ENCODE data around the gene KPNA4. TPM values are rescaled to one million over a fixed set of nuclear protein-coding genes. Genes with fewer than 3 reads are reported as not detected.

KPNA4 gene
- total RNA-seq, 1 donor from 2014 or later: 57.1 TPM

DNA sequence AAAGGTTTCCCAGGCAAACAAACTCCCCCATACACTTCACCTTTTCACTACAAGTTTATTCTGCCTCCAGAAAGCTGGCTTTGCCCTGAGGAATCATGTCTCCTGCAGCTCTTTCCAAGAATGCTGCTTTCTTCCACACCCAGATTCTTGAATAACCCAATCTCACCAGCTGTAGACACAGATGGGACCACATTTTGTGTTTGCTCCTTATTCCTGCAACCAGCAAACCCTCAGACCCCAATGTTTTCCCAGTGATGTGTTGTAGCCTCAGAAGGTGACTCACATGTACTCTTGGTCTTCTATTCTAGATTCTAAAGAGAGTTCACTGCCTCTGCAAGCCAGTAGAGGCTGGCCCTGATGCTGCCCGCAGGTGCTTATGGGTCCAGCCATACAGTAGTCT, 92.2 kb downstream of the KPNA4 start:
- H3K4me3 Mint-ChIP-seq (ENCODE audit: unreplicated experiment): no peak overlapping the region
- H3K27me3 Mint-ChIP-seq (ENCODE audit: unreplicated experiment): no peaks in the 10 kb centered on the region
- no peak for DNase-seq (ENCODE audit: low spot score)
- TF ChIP-seq, protein P1, sequence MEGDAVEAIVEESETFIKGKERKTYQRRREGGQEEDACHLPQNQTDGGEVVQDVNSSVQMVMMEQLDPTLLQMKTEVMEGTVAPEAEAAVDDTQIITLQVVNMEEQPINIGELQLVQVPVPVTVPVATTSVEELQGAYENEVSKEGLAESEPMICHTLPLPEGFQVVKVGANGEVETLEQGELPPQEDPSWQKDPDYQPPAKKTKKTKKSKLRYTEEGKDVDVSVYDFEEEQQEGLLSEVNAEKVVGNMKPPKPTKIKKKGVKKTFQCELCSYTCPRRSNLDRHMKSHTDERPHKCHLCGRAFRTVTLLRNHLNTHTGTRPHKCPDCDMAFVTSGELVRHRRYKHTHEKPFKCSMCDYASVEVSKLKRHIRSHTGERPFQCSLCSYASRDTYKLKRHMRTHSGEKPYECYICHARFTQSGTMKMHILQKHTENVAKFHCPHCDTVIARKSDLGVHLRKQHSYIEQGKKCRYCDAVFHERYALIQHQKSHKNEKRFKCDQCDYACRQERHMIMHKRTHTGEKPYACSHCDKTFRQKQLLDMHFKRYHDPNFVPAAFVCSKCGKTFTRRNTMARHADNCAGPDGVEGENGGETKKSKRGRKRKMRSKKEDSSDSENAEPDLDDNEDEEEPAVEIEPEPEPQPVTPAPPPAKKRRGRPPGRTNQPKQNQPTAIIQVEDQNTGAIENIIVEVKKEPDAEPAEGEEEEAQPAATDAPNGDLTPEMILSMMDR (IDR thresholded peaks at IDR 0.05; ENCODE audit: unreplicated experiment): no peak
- H3K27ac Mint-ChIP-seq (ENCODE audit: unreplicated experiment): no peak overlapping the region
- H3K4me1 Mint-ChIP-seq (ENCODE audit: unreplicated experiment): no peaks in the 10 kb centered on the region
- H3K9me3 Mint-ChIP-seq (ENCODE audit: unreplicated experiment): peaks cover 11% of the 10 kb centered on the region
- peaks cover 10% of the 10 kb centered on the region for H3K36me3 Mint-ChIP-seq (ENCODE audit: low read depth, unreplicated experiment)

DNA sequence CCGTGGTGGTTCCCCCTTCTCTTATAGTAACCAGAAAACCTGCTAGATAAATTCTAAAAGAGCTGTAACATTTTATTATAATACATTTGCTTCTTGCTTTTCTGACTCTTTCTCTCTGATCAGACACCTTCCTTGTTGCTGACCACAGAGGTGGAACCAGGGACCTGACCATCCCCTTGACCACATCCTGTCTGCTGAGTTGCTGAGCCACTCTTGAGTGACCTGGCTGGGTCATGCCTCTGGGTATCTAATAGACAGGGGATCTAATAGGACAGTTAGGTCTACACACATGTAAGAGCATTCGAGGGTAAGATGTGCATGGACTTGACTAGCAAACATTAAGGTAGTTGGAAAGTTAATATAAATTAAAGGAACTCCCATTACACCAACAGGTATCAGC, 93.0 kb downstream of the KPNA4 start:
- Mint-ChIP-seq H3K27me3 (ENCODE audit: unreplicated experiment) (no peaks in the 10 kb centered on the region), H3K4me3 (ENCODE audit: unreplicated experiment) (no peak overlapping the region), H3K9me3 (ENCODE audit: unreplicated experiment) (peaks cover 11% of the 10 kb centered on the region), H3K27ac (ENCODE audit: unreplicated experiment) (no peak overlapping the region), H3K36me3 (ENCODE audit: low read depth, unreplicated experiment) (peaks cover 10% of the 10 kb centered on the region), H3K4me1 (ENCODE audit: unreplicated experiment) (no peaks in the 10 kb centered on the region)
- no peak for DNase-seq (ENCODE audit: low spot score)
- TF ChIP-seq, protein P1 (IDR thresholded peaks at IDR 0.05; ENCODE audit: unreplicated experiment): no peak

DNA sequence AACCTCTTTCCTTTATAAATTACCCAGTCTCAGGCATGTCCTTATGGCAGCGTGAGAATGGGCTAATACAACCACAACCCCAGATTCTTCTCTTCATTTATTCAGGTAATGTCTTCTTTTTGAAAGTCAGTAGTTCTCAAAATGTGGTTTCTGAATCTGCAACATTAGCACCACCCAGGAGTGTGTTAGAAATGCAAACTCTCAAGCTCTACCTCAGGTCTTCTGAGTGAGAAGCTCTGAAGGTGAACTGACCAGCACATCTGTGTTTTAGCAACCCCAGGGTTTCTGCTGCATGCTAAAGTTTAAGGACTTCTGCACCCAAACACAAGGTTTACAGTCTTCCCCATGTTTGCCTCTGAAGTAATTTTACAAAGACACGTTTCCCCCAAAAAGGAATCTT, 93.5 kb downstream of the KPNA4 start:
- Mint-ChIP-seq H3K4me1 (ENCODE audit: unreplicated experiment) (no peaks in the 10 kb centered on the region), H3K36me3 (ENCODE audit: low read depth, unreplicated experiment) (peaks cover 10% of the 10 kb centered on the region), H3K27ac (ENCODE audit: unreplicated experiment) (no peak overlapping the region), H3K27me3 (ENCODE audit: unreplicated experiment) (no peaks in the 10 kb centered on the region), H3K9me3 (ENCODE audit: unreplicated experiment) (peaks cover 11% of the 10 kb centered on the region), H3K4me3 (ENCODE audit: unreplicated experiment) (no peak overlapping the region)
- no peak for DNase-seq (ENCODE audit: low spot score)
- TF ChIP-seq, protein P1 (IDR thresholded peaks at IDR 0.05; ENCODE audit: unreplicated experiment): no peak

DNA sequence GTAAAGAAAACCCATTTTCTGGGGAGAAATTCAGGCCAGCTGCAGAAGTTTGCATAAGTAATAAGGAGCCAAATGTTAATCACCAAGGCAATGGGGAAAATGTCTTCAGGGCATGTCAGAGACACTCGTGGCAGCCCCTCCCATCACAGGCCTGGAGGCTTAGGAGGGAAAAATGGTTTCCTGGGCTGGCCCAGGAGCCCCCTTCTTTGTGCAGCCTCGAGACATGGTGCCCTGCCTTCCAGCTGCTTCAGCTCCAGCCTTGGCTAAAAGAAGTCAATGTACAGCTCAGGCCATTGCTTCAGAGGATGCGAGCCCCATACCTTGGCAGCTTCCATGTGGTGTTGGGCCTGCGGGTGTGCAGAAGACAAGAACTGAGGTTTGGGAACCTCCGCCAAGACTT, 95.2 kb downstream of the KPNA4 start:
- Mint-ChIP-seq H3K27me3 (ENCODE audit: unreplicated experiment) (no peaks in the 10 kb centered on the region), H3K27ac (ENCODE audit: unreplicated experiment) (no peak overlapping the region), H3K36me3 (ENCODE audit: low read depth, unreplicated experiment) (peaks cover 10% of the 10 kb centered on the region), H3K4me1 (ENCODE audit: unreplicated experiment) (no peaks in the 10 kb centered on the region), H3K9me3 (ENCODE audit: unreplicated experiment) (peaks cover 11% of the 10 kb centered on the region), H3K4me3 (ENCODE audit: unreplicated experiment) (peak overlapping the region; percentile 44)
- DNase-seq (ENCODE audit: low spot score): no peak
- TF ChIP-seq, protein P1 (IDR thresholded peaks at IDR 0.05; ENCODE audit: unreplicated experiment): no peak

DNA sequence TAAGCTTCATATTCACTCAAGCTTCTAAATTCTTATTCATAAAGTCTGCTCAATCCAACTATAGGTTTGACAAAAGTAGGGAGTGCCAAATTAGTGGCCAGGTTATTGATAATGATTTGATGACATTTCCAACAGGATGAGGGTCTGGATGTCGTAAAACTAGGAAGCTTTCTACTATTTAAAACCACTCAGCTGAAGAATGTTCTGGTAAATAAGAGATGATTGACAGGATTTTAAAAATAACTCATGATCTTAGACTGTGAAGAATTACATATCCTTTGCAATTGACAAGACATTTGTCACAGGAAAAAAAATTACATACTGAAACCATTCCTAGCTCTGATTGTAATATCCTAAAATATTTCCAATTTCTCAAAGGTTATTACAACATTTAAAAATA, 100.4 kb downstream of the KPNA4 start:
- TF ChIP-seq, protein P1 (IDR thresholded peaks at IDR 0.05; ENCODE audit: unreplicated experiment): no peak
- Mint-ChIP-seq H3K4me3 (ENCODE audit: unreplicated experiment) (no peak overlapping the region), H3K9me3 (ENCODE audit: unreplicated experiment) (peaks cover 6% of the 10 kb centered on the region), H3K27me3 (ENCODE audit: unreplicated experiment) (peaks cover 5% of the 10 kb centered on the region), H3K27ac (ENCODE audit: unreplicated experiment) (no peak overlapping the region), H3K4me1 (ENCODE audit: unreplicated experiment) (no peaks in the 10 kb centered on the region), H3K36me3 (ENCODE audit: low read depth, unreplicated experiment) (peaks cover 10% of the 10 kb centered on the region)
- DNase-seq (ENCODE audit: low spot score): no peak
